GM12865 (cell line): ENCODE measurements around the gene BCAR1.

Experiments
- DNase-seq: peaks from one replicate; pipeline ENCODE4 v3.0.0; 2010; ENCODE audit warnings: low read depth
- H3K4me3 ChIP-seq: 2 replicates; pipeline ENCODE4 v1.5.1; 2011; ENCODE audit warnings: mild to moderate bottlenecking, low read depth, low read length, control low read depth
- CTCF ChIP-seq: IDR thresholded peaks from 2 replicates; pipeline ENCODE4 v1.5.1; 2011; ENCODE audit warnings: low read length, control low read depth, low read depth, inconsistent platforms; ENCODE audit not compliant: insufficient read depth; ENCODE audit errors: missing control alignments

The BCAR1 gene

GRCh38 chr16:75196836-75197235 lies 54.6 kb downstream of the BCAR1 start:
- no peak for DNase-seq
- TF ChIP-seq CTCF = no peak
- no peak overlapping the region for H3K4me3 ChIP-seq

GRCh38 chr16:75195811-75196790 lies 55.3 kb downstream of the BCAR1 start:
- no peak overlapping the region for H3K4me3 ChIP-seq
- no peak for DNase-seq
- TF ChIP-seq CTCF = no peak

- DNase-seq = no peak
- H3K4me3 ChIP-seq = no peak overlapping the region
- TF ChIP-seq CTCF = no peak
These were observed 57.5 kb downstream of the BCAR1 start for GRCh38 chr16:75193730-75194444.

GRCh38 chr16:75193265-75193650 lies 58.2 kb downstream of the BCAR1 start:
- no peak overlapping the region for H3K4me3 ChIP-seq
- no peak for TF ChIP-seq CTCF
- no peak for DNase-seq

GRCh38 chr16:75192606-75193264 lies 58.7 kb downstream of the BCAR1 start:
- DNase-seq = no peak
- H3K4me3 ChIP-seq = no peak overlapping the region
- no peak for TF ChIP-seq CTCF

- no peak for DNase-seq
- no peak for TF ChIP-seq CTCF
These were observed 61.7 kb downstream of the BCAR1 start for GRCh38 chr16:75189638-75190245.

More at GRCh38 chr16:75189638-75190245, 61.7 kb downstream of the BCAR1 start:
- H3K4me3 ChIP-seq = no peak overlapping the region
